Fibroblast of the aortic adventitia (primary cell): ENCODE data around the gene UGT1A10. TPM values are rescaled to one million over a fixed set of nuclear protein-coding genes. Genes with fewer than 3 reads are reported as not detected.

Experiments used
- DNase-seq: peaks from one replicate; pipeline ENCODE4 v3.0.0-alpha.2; 2010; ENCODE audit warnings: low read depth
- H3K4me3 ChIP-seq: 2 replicates; pipeline ENCODE4 v1.5.1; 2011; ENCODE audit warnings: low read depth, mild to moderate bottlenecking, control low read depth, low read length, moderate library complexity
- total RNA-seq: library from RNA; depleted of rRNA; stranded (reverse); fragments of >200 nt; gene quantifications from 2 replicates; pipeline ENCODE4 v1.2.3, GENCODE V29; 2012; ENCODE audit warnings: low replicate concordance
- TF ChIP-seq, protein P1 (sequence below): IDR thresholded peaks from 2 replicates; pipeline ENCODE4 v1.5.1; 2011; ENCODE audit warnings: mild to moderate bottlenecking, low read length, control low read depth, inconsistent platforms; ENCODE audit not compliant: insufficient read depth

UGT1A10 gene
- total RNA-seq, 1 donor = not detected

DNA sequence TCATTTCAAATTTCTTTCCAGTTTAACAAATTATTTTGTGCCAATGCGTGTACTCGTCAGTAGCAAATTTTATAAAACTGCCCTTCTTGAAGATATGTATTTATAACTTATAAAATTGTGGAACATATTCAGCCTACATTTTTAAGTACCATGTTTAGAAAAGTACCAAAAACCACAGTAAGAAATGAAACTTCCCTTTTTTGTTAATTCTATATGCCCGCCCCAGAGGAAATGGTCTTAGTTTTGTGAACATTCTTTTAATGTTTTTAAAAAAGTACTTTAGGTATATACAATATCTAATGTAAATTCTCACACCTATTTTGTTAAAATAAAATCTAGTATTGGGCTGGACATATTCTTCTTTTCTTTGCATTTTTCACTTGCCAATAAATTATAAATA, 36.6 kb downstream of the UGT1A10 start:
- no peak for DNase-seq
- H3K4me3 ChIP-seq = no peak overlapping the region
- TF ChIP-seq, protein P1, sequence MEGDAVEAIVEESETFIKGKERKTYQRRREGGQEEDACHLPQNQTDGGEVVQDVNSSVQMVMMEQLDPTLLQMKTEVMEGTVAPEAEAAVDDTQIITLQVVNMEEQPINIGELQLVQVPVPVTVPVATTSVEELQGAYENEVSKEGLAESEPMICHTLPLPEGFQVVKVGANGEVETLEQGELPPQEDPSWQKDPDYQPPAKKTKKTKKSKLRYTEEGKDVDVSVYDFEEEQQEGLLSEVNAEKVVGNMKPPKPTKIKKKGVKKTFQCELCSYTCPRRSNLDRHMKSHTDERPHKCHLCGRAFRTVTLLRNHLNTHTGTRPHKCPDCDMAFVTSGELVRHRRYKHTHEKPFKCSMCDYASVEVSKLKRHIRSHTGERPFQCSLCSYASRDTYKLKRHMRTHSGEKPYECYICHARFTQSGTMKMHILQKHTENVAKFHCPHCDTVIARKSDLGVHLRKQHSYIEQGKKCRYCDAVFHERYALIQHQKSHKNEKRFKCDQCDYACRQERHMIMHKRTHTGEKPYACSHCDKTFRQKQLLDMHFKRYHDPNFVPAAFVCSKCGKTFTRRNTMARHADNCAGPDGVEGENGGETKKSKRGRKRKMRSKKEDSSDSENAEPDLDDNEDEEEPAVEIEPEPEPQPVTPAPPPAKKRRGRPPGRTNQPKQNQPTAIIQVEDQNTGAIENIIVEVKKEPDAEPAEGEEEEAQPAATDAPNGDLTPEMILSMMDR = no peak

DNA sequence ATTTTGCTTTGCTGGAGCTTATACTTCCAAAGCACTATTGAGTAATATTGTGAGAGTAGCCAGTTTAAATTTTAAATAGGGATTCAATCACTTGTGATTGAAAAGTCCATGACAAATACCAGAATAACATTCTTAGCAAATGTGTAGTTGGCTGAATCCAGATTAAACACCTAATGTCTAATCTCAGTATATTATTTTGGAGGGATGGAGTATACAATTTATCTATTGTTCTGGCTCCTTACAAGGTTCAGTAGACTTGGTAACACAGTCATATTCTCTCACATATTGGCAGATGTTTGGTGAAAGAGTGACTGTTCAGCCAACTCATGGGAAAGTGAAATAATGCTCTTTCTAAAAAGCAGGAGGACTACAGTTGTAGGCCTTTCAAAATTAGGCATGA, 37.6 kb downstream of the UGT1A10 start:
- DNase-seq = no peak
- TF ChIP-seq, protein P1 = no peak
- H3K4me3 ChIP-seq = no peak overlapping the region

DNA sequence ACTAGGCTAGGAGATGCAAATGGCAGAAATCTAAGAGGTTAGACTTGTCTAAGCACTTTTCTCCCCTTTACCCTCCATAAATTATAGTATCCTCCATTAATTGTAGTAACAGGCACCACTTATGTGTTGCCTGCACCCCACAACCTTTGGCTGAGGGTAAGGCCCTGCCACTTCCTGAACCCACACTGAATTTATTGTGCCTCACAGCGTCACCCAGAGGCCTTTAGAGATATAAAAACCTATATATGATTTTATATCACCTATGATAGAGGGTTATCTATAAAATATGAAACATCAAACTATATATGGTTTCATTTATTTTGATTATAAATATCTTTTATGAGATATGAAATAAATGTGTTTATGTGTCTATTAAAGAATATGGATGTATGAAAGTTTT, 38.1 kb downstream of the UGT1A10 start:
- H3K4me3 ChIP-seq = no peak overlapping the region
- no peak for DNase-seq
- TF ChIP-seq, protein P1 = no peak

DNA sequence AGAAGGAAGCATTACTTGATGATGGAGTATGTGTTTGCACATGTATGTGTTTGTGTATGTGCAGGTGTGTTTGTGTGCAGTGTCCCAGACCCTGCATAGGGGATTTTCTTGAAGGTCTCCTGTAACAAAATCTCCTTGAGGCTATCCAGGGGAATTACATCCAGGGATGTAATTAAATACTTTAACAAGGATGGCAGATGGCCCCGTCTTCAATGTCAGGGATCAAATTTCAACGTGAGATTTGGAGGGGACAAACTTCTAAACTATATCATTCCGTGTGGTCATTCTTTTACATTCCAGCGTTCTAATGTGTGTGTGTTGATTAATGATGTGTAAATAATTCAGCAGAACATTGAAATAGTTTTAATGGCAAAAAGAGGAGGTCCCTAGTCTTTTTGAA, 38.7 kb downstream of the UGT1A10 start:
- no peak for DNase-seq
- no peak overlapping the region for H3K4me3 ChIP-seq
- TF ChIP-seq, protein P1 = peak; percentile 5

DNA sequence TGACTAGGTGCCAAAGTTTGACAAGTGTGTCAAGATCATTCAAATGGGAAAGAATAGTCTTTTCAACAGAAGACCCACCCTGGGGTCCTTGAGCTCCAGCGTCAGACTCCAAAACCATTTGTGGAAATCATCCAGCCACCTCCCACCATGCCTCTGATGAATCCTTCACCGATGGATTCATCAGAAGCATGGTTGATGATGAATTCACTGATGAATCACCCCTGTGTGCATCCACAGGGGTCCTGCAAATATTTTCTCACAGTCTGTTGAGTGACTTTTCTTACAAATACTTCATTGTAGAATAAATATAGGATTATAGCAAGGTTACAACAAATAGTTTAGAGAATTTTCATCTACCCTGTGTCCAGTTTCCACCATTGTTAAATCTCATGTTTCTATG, 39.8 kb downstream of the UGT1A10 start:
- TF ChIP-seq, protein P1 = no peak
- DNase-seq = no peak
- H3K4me3 ChIP-seq = no peak overlapping the region

DNA sequence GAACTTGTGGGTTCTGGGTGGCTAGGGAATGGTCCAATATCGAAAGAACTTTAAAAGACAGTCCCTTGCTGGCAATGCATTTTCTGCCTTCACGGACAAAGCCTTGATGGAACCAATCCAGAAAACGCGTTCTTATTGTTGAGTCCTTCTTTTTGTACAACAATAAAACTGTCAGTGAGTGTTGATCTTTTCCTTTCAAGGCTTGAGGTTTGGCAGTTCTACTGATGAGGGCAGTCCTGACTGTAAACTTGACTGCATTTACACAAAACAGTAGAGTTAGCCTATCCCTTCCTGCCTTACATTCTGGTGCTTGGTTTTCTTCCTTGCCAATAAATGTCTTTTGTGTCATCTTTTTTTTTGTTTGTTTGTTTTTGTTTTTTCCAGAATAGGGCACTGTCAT, 42.9 kb downstream of the UGT1A10 start:
- H3K4me3 ChIP-seq = no peak overlapping the region
- peak; percentile 25 for DNase-seq
- TF ChIP-seq, protein P1 = no peak

DNA sequence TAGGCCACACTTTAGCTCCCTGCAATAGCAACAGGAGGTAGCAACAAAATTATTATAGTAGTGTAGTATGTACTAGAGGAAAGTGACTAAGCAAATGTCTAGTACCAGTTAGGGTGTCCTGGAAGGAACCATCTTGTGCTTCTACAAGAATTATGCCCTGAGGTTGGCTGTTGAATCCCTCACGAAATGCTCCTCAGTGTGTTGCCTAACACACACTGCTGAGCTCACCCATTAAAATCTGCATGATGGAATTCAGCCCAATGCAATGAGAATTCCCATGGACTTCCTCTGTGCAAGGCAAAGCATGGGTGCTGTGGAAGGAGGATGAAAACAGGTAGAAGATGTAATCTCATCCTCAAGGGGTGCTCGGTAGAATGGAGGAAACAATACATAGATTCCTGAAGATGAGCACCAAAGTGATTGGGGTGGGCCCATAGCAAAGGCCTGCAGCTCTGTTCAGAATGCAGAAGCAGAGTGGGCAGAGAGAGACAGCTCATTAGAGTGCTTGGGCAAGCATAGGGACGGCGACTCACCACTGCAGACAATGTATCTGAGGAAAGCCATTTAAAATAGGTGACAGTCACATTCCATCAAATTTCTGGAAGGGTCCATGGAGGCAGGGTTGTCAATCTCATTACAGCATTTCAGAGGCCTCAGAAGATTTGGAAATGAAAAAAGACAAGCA, 44.3 kb downstream of the UGT1A10 start:
- TF ChIP-seq, protein P1 = no peak
- no peak for DNase-seq
- no peak overlapping the region for H3K4me3 ChIP-seq
